T-helper 17 cell (primary cell): ENCODE results near the gene EXOSC7. TPM values are rescaled to one million over a fixed set of nuclear protein-coding genes. Genes with fewer than 3 reads are reported as not detected.
"Not testable (repeated sequence)": the region's sequence is repeated elsewhere in the genome, so short reads cannot be mapped to it uniquely, and the experiment has no call there.

Experiments used
- ATAC-seq: fragments of 150-1000 bp; cut with Tn5 transposase; 2 replicates; pipeline ENCODE4 v1.10.0; 2021; ENCODE audit warnings: mild to moderate bottlenecking, moderate library complexity
- DNase-seq, 3 donors: peaks; one replicate each; pipeline versions ENCODE4 v3.0.0 to v3.0.0-alpha.2; 2020 to 2021
- H3K9me3 ChIP-seq: one replicate; pipeline ENCODE4 v1.7.0; 2013; ENCODE audit warnings: low read length, mild to moderate bottlenecking; ENCODE audit not compliant: control insufficient read depth, poor library complexity, severe bottlenecking
- H3K27ac Mint-ChIP-seq: one replicate; pipeline ENCODE4 v1.8.0; 2022; ENCODE audit warnings: mild to moderate bottlenecking, moderate library complexity, mixed read lengths
- H3K27me3 Mint-ChIP-seq: one replicate; pipeline ENCODE4 v1.8.0; 2022; ENCODE audit warnings: mixed read lengths
- H3K36me3 Mint-ChIP-seq: one replicate; pipeline ENCODE4 v1.8.0; 2022; ENCODE audit warnings: low read depth, mixed read lengths
- H3K4me1 Mint-ChIP-seq: one replicate; pipeline ENCODE4 v1.8.0; 2022; ENCODE audit warnings: mild to moderate bottlenecking, mixed read lengths
- H3K4me3 Mint-ChIP-seq: one replicate; pipeline ENCODE4 v1.8.0; 2022; ENCODE audit warnings: mild to moderate bottlenecking, moderate library complexity, mixed read lengths
- total RNA-seq, 4 donors: library from RNA in 2 of 4; stranded (reverse) in 2 of 4; gene quantifications; one replicate each; pipeline ENCODE4 v1.2.3 and lab custom pipeline; 2022 to 2026

Gene EXOSC7
- total RNA-seq, 2 donors from 2014 or later: 36.5 to 36.9 TPM

DNA sequence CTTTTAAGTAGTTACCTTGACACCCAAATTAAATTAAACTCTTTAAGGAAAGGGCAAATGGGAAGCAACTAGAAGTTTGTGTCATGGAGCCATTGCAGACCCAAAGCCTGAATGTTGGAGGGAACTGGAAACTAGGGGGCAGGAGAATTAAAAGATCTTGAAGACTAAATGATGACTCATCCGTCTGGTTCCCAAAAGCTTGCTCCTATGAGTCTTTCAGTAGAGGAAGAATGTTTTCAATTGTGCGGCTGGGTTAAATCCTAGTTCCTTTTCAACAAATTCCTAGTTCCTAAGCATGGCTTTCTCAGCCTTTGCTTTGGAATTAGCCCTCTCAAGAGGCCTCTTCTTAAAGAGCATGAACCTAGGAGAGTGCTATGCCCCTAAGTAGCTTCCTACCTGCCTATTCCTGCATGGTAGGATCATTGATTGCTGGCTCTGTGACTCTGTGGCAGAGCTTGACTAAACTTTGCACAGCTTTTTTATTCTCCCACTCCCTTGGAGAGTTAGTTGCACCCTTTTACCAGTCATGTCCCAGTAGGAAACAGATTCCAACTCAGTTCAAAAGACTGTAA is 67.8 kb downstream of the EXOSC7 start:
- no peak for DNase-seq
- no peak overlapping the region for H3K27ac Mint-ChIP-seq
- H3K36me3 Mint-ChIP-seq: peaks cover 3% of the 10 kb centered on the region
- H3K4me3 Mint-ChIP-seq: no peak overlapping the region
- ATAC-seq: no peak
- H3K9me3 ChIP-seq: no peaks in the 10 kb centered on the region
- H3K4me1 Mint-ChIP-seq: peaks cover 19% of the 10 kb centered on the region
- H3K27me3 Mint-ChIP-seq: peaks cover 28% of the 10 kb centered on the region

- DNase-seq (no peak), ATAC-seq (no peak)
- no peak overlapping the region for H3K27ac Mint-ChIP-seq
- peaks cover 3% of the 10 kb centered on the region for H3K4me1 Mint-ChIP-seq
- peaks cover 3% of the 10 kb centered on the region for H3K36me3 Mint-ChIP-seq
- no peaks in the 10 kb centered on the region for H3K9me3 ChIP-seq
- peaks cover 51% of the 10 kb centered on the region for H3K27me3 Mint-ChIP-seq
- H3K4me3 Mint-ChIP-seq: no peak overlapping the region
Measured at GRCh38 chr3:45048244-45048643, 72.2 kb downstream of the EXOSC7 start.

DNA sequence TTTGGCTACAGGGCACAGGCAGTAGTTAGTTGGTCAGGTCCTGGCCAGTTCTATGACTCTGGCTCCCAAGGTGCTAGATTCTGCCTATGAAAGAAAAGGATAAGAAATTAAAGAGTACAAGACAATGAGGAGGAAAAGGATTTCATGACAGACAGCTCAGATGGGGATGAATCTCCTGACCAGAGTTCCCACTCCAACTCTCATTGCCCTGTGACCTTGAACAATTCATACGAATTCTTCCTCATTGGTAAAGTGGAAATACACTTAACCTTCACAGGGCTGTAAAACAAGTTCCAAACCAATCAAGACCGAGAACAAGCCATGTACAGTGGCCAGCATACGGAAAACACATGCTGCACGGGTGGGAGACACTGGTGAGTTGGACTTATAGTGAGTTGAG is 73.8 kb downstream of the EXOSC7 start:
- no peak for ATAC-seq
- no peaks in the 10 kb centered on the region for H3K9me3 ChIP-seq
- Mint-ChIP-seq H3K4me3 (no peak overlapping the region), H3K27ac (no peak overlapping the region), H3K36me3 (peaks cover 3% of the 10 kb centered on the region), H3K4me1 (peaks cover 13% of the 10 kb centered on the region), H3K27me3 (peaks cover 56% of the 10 kb centered on the region)
- no peak for DNase-seq

- Mint-ChIP-seq H3K36me3 (no peaks in the 10 kb centered on the region), H3K27me3 (peaks cover 49% of the 10 kb centered on the region), H3K4me3 (no peak overlapping the region), H3K27ac (no peak overlapping the region), H3K4me1 (peaks cover 10% of the 10 kb centered on the region)
- ATAC-seq: no peak
- H3K9me3 ChIP-seq: no peaks in the 10 kb centered on the region
- DNase-seq: no peak
Measured at GRCh38 chr3:45051685-45052084, 75.6 kb downstream of the EXOSC7 start.

DNA sequence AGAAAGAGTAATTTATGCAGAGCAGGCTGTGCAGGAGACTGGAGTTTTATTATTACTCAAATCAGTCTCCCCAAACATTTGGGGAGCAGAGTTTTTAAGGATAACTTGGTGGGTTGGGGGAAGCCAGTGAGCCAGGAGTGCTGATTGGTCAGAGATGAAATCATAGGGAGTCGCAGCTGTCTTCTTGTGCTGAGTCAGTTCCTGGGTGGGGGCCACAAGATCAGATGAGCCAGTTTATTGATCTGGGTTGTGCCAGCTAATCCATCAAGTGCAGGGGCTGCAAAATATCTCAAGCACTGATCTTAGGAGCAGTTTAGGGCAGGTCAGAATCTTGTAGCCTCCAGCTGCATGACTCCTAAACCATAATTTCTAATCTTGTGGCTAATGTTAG is 77.8 kb downstream of the EXOSC7 start:
- H3K36me3 Mint-ChIP-seq, ATAC-seq, H3K4me1 Mint-ChIP-seq, DNase-seq, H3K9me3 ChIP-seq, H3K4me3 Mint-ChIP-seq, H3K27ac Mint-ChIP-seq: not testable (repeated sequence)
- H3K27me3 Mint-ChIP-seq: peaks cover 33% of the 10 kb centered on the region

- no peak for ATAC-seq
- Mint-ChIP-seq H3K4me3 (no peak overlapping the region), H3K4me1 (peaks cover 10% of the 10 kb centered on the region), H3K27me3 (peaks cover 28% of the 10 kb centered on the region), H3K36me3 (no peaks in the 10 kb centered on the region), H3K27ac (no peak overlapping the region)
- H3K9me3 ChIP-seq: no peaks in the 10 kb centered on the region
- no peak for DNase-seq
Measured at GRCh38 chr3:45054196-45054857, 78.3 kb downstream of the EXOSC7 start.

GRCh38 chr3:45055032-45055410 is 79.0 kb downstream of the EXOSC7 start:
- Mint-ChIP-seq H3K4me1 (peaks cover 10% of the 10 kb centered on the region), H3K36me3 (no peaks in the 10 kb centered on the region), H3K4me3 (no peak overlapping the region), H3K27me3 (peaks cover 21% of the 10 kb centered on the region), H3K27ac (no peak overlapping the region)
- ATAC-seq (no peak), DNase-seq (no peak)
- no peaks in the 10 kb centered on the region for H3K9me3 ChIP-seq

DNA sequence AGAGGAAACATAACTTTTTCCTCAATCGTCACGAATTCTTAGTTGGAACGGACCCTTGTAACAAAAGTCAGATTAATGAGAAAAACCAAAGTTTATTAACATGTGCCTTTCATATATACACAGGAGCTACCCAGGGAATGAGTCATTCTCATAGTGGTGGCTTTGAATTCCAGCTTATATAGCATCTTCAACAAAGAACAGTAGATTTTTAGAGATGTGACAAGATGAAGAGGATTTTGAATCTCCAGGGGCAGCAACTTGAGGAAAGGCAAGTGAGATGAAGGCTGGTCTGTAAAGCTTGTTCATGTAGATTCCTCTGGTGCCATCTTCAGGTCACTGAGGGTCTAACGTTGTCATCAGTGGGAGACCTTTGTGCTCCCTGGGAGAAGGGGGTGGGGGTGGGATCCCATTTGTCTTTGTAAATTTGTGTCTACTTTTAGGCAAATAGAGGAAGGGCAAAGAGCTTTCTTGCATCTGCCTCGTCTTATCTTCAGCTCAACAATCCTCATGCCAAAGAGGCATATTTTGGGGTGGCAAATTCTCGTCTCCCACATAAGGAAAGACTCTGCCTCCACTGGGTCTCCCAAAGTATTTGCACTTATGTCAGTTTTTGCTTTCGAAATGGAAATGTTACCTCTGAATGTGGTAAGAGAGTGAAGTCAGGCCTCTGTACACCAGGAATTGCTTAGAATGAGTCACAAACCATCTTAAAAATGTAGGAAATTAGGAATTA is 79.5 kb downstream of the EXOSC7 start:
- Mint-ChIP-seq H3K27ac (no peak overlapping the region), H3K27me3 (peaks cover 17% of the 10 kb centered on the region), H3K4me1 (peaks cover 10% of the 10 kb centered on the region), H3K4me3 (no peak overlapping the region), H3K36me3 (no peaks in the 10 kb centered on the region)
- ATAC-seq (no peak), DNase-seq (no peak)
- no peaks in the 10 kb centered on the region for H3K9me3 ChIP-seq

DNA sequence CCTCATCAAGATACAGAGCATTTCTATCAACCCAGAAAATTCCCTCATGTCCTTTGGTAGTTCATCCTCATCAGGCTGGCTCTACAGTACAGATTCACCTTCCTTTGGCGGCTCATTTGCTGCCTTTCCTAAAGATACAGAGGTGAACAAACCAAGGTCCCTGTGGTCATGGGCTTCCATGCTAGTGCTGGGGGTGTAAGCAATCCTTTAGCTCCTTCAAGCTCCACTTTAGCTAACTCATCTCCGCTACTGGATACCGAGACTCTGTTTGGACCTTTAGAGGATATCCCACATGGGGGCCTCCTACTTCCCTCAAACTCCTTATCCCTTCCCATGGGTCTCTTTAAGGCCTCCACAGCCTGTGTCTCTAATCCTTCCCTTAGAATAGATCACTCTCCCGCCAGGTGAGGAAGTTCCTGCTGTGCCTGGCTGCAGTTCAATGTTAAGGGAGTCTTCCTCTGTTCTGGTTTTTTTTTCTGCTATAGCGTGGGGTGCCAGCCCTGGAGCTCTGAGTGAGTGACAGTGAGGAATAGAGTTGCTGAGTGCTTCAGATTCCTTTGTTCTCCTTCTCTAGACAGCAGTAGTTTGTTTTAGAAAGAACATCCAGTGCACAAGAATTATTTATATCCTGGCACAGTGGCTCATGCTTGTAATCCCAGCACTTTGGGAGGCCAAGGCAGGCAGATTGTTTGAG is 80.7 kb downstream of the EXOSC7 start:
- no peak overlapping the region for H3K27ac Mint-ChIP-seq
- no peak for ATAC-seq
- no peaks in the 10 kb centered on the region for H3K36me3 Mint-ChIP-seq
- no peaks in the 10 kb centered on the region for H3K9me3 ChIP-seq
- no peak for DNase-seq
- no peak overlapping the region for H3K4me3 Mint-ChIP-seq
- peaks cover 10% of the 10 kb centered on the region for H3K4me1 Mint-ChIP-seq
- peaks cover 11% of the 10 kb centered on the region for H3K27me3 Mint-ChIP-seq

DNA sequence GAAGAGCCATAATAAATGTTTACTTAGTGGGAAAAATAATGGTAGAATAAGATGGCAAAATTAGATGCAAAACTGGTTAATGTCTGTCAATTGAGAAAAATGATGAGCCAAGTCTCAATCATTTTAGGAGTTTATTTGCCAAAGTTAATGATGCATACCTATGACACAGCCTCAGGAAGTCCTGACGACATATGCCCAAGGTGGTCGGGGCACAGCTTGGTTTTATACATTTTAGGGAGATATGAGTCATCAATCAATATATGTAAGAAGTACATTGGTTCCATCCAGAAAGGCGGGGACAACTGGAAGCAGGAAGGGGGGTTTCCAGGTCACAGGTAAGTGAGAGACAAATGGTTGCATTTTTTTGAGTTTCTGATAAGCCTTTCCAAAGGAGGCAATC is 81.5 kb downstream of the EXOSC7 start:
- Mint-ChIP-seq H3K27me3 (peaks cover 11% of the 10 kb centered on the region), H3K4me3 (no peak overlapping the region)
- no peak for ATAC-seq

GRCh38 chr3:45059132-45059531 is 83.1 kb downstream of the EXOSC7 start:
- Mint-ChIP-seq H3K4me3 (no peak overlapping the region), H3K4me1 (peaks cover 5% of the 10 kb centered on the region), H3K27ac (no peak overlapping the region), H3K36me3 (peaks cover 2% of the 10 kb centered on the region), H3K27me3 (peaks cover 5% of the 10 kb centered on the region)
- H3K9me3 ChIP-seq: no peaks in the 10 kb centered on the region
- DNase-seq (no peak), ATAC-seq (no peak)

More for the DNA sequence above, 81.5 kb downstream of the EXOSC7 start:
- H3K9me3 ChIP-seq: no peaks in the 10 kb centered on the region
- H3K36me3 Mint-ChIP-seq: peaks cover 2% of the 10 kb centered on the region
- peaks cover 12% of the 10 kb centered on the region for H3K4me1 Mint-ChIP-seq
- DNase-seq: no peak
- H3K27ac Mint-ChIP-seq: peak overlapping the region; percentile 1

DNA sequence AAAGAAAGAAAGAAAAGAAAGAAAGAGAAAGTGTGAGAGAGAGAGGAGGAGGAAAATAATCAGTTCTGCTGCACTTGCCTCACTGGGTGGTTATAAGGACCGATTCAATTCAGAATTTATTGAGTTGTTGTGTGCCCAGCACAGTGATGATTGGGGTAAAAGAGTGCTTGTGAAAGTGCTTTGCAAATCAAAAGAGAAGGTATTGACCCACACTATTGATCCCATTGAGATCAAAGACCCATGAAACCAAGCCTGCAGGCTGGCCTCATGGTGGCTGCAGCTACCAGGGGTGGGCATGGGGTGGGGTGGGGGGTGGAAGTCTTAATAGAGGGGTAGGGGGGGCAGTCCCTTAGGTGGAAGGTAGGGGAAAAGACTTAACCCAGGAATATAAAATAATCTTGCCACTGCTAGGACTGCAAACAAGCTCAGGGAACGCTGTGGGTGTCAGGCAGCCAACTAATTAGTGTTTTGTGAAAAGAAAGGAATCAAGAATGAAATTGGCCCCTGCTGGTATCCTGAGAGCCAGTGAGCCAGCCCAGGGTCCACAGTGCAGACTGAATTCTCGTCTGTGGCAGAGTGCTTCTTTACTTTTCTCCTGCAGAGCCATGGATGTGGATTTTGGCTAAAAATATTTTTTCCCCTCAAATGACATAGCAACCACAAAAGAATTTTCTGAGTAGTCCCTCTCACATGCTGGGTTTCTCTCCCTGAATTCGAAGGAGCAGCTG is 84.3 kb downstream of the EXOSC7 start:
- peaks cover 12% of the 10 kb centered on the region for H3K4me1 Mint-ChIP-seq
- no peak for ATAC-seq
- H3K27me3 Mint-ChIP-seq: peaks cover 5% of the 10 kb centered on the region
- H3K9me3 ChIP-seq: no peaks in the 10 kb centered on the region
- DNase-seq: no peak
- peaks cover 2% of the 10 kb centered on the region for H3K36me3 Mint-ChIP-seq
- no peak overlapping the region for H3K4me3 Mint-ChIP-seq
- H3K27ac Mint-ChIP-seq: no peak overlapping the region
